ENCODE data around the gene INHBB. TPM values are rescaled to one million over a fixed set of nuclear protein-coding genes. Genes with fewer than 3 reads are reported as not detected.

INHBB gene
- total RNA-seq, 1 donor from 2014 or later: 0.50 TPM

DNA sequence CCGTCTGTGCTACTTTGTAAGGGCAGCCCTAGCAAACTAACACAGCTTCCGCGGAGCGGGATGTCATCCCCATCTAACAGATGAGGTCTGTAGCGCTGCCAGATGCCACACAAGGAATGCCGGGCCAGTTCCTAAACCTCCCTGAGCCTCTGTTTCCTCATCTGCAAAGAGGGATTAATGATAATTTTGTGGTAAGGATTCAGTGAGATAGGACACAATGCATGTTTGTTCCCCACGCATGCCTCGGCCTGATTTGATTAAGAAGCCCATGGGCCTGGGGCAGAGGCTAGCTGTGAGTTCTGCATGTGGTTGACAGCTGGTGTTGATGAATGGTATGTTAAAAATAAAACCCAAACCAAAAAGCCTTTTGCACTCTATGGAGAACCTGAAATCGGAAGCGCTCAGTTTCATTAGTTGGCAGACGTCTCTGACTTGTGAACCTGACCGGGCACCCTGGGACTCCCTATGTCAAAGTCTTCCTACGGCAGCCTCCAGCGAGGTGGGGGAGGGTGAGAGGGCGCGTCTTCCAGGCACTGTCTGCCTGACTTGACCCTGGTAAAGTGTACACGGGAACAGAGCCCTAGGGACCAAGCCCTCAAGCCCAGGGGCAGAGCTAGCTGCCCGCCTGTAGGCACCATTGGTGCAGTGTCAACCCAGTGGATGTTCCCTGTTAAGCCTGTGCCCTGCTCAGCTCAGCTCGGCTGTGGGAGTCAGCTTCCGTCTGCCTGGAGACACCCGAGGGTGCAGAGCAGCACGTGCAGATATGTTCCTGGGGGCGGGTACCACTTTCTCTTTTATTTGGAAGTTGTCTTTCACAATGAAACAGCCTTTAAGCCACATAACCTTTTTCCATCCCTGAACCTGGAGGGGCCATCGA, 14.8 kb upstream of the INHBB start:
- Histone ChIP-seq H3K36me3 (ENCODE audit: control insufficient read depth, insufficient read depth, low read length) (no peaks in the 10 kb centered on the region), H3K27me3 (ENCODE audit: control insufficient read depth, insufficient read depth, low read length) (peaks cover 28% of the 10 kb centered on the region)
- TF ChIP-seq, protein P1, sequence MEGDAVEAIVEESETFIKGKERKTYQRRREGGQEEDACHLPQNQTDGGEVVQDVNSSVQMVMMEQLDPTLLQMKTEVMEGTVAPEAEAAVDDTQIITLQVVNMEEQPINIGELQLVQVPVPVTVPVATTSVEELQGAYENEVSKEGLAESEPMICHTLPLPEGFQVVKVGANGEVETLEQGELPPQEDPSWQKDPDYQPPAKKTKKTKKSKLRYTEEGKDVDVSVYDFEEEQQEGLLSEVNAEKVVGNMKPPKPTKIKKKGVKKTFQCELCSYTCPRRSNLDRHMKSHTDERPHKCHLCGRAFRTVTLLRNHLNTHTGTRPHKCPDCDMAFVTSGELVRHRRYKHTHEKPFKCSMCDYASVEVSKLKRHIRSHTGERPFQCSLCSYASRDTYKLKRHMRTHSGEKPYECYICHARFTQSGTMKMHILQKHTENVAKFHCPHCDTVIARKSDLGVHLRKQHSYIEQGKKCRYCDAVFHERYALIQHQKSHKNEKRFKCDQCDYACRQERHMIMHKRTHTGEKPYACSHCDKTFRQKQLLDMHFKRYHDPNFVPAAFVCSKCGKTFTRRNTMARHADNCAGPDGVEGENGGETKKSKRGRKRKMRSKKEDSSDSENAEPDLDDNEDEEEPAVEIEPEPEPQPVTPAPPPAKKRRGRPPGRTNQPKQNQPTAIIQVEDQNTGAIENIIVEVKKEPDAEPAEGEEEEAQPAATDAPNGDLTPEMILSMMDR (IDR thresholded peaks at IDR 0.05; ENCODE audit: insufficient read depth, low read length, poor library complexity, severe bottlenecking): no peak

DNA sequence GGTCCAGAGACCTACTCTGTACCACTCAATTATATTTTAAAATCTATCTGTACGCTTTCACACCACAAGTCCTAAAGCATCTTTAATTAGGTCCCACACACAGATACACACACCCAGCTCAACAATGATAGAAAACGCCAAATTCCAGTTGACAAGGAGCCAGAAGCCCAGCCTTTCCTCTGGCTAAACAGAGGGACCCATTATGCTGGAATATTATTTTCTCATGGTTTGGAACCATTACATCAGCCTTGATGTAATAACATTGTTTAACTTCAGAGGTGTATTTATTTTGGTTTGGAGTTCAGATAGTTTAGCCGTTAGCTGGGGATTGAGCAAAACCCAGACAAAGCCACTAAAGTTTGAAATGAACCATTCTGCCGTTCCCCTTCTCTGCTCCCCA, 14.0 kb upstream of the INHBB start:
- H3K36me3 ChIP-seq (ENCODE audit: control insufficient read depth, insufficient read depth, low read length): no peaks in the 10 kb centered on the region
- H3K4me3 ChIP-seq (ENCODE audit: low read depth, low read length): no peak overlapping the region
- H3K27me3 ChIP-seq (ENCODE audit: control insufficient read depth, insufficient read depth, low read length): peaks cover 26% of the 10 kb centered on the region
- TF ChIP-seq, protein P1 (IDR thresholded peaks at IDR 0.05; ENCODE audit: insufficient read depth, low read length, poor library complexity, severe bottlenecking): no peak
- DNase-seq (ENCODE audit: low read depth): no peak

More for the DNA sequence above, 14.8 kb upstream of the INHBB start:
- no peak for DNase-seq (ENCODE audit: low read depth)
- H3K4me3 ChIP-seq (ENCODE audit: low read depth, low read length): no peak overlapping the region

DNA sequence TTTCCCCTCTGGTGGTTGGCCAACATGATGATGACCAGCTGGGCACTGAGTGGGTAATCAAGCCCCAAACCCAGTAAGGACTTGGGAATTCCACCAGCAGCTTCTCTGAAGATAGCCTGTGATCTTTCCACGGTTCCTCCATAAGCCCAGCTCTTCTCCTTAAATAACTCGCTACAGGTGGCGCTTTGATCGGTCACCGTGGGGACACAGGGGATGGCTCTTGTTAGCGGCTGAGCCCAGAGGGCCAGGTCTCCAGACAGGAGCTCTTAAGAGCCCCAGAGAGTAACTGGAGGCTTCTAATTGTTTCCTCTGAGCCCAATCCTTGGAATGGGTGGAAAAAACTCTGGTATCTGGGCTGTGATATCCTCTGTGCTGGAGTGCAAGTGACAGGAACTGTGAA, 13.6 kb upstream of the INHBB start:
- Histone ChIP-seq H3K4me3 (ENCODE audit: low read depth, low read length) (no peak overlapping the region), H3K27me3 (ENCODE audit: control insufficient read depth, insufficient read depth, low read length) (peaks cover 23% of the 10 kb centered on the region), H3K36me3 (ENCODE audit: control insufficient read depth, insufficient read depth, low read length) (no peaks in the 10 kb centered on the region)
- TF ChIP-seq, protein P1 (IDR thresholded peaks at IDR 0.05; ENCODE audit: insufficient read depth, low read length, poor library complexity, severe bottlenecking): no peak
- DNase-seq (ENCODE audit: low read depth): no peak

DNA sequence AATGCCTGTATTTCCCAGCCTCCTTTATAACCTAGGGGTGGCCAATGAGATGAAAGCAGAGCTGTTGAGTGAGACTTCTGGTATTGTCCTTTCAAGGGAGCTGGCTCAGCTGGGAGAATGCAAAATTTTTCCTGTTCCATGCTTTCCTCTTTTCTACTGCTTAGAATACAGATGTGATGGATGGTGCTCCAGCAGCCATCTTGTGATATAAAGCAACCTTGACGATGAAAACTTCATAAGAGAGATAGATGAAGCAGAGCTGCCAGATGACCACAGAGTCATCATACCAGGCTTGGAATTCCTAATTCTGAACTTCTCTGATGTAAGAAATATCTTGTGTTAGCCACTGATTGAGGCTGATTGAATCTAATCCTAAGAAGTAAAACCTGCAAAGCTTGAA, 11.9 kb upstream of the INHBB start:
- Histone ChIP-seq H3K27me3 (ENCODE audit: control insufficient read depth, insufficient read depth, low read length) (peaks cover 27% of the 10 kb centered on the region), H3K4me3 (ENCODE audit: low read depth, low read length) (no peak overlapping the region), H3K36me3 (ENCODE audit: control insufficient read depth, insufficient read depth, low read length) (no peaks in the 10 kb centered on the region)
- no peak for DNase-seq (ENCODE audit: low read depth)
- TF ChIP-seq, protein P1 (IDR thresholded peaks at IDR 0.05; ENCODE audit: insufficient read depth, low read length, poor library complexity, severe bottlenecking): no peak

DNA sequence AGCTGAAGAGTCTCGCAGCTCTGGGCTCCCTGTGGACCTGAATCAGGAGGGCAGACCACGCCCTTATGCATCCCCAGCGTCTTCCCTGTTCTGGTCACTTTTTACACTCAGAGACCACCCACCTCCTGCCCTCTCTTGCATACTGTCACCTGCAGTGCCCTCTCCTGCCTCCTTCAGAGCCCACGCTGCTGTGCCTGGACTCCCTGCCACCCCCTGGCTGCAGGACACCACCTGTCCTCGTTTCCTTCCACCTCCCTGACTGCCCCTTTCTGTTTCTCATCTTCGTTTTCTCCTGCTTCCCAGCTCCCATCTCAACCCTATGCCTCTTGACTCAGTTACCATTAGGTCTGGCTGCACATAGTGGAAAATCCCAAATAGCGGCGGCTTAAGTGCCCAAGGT, 9.2 kb upstream of the INHBB start:
- DNase-seq (ENCODE audit: low read depth): no peak
- TF ChIP-seq, protein P1 (IDR thresholded peaks at IDR 0.05; ENCODE audit: insufficient read depth, low read length, poor library complexity, severe bottlenecking): no peak
- H3K4me3 ChIP-seq (ENCODE audit: low read depth, low read length): no peak overlapping the region
- H3K36me3 ChIP-seq (ENCODE audit: control insufficient read depth, insufficient read depth, low read length): no peaks in the 10 kb centered on the region
- peaks cover 29% of the 10 kb centered on the region for H3K27me3 ChIP-seq (ENCODE audit: control insufficient read depth, insufficient read depth, low read length)

All from kidney epithelial cell (primary cell).